Pancreas (tissue), 10 donors: ENCODE results near the gene LRRC46. TPM values are rescaled to one million over a fixed set of nuclear protein-coding genes. Genes with fewer than 3 reads are reported as not detected.

ENCODE experiments used
- ATAC-seq, 4 donors: fragments of 200-7000 bp; cut with Tn5 transposase; one replicate each; pipeline versions ENCODE4 v1.8.0 to v1.9.1; 2020; ENCODE audit warnings: mild to moderate bottlenecking in 4 of 4, moderate library complexity in 4 of 4
- DNase-seq, 6 donors: peaks; one replicate each; pipeline ENCODE4 v3.0.0-alpha.2; 2020
- FAIRE-seq: peaks from 2 replicates; lab custom pipeline; 2012; peaks lifted over from hg19 to GRCh38; lab: Jason Lieb, UNC
- H3K27ac ChIP-seq, 4 donors: fragments of 200-600 bp; sonication (generic); 1 replicate in 3 of 4; 2 replicates in 1 of 4; pipeline versions ENCODE4 v1.5.0 to v1.8.0; 2020
- H3K27me3 ChIP-seq, 4 donors: fragments of 200-600 bp; one replicate each; pipeline ENCODE4 v1.8.0; 2021
- H3K36me3 ChIP-seq, 3 donors: fragments of 200-600 bp; sonication (generic) in 1 of 3; one replicate each; pipeline versions ENCODE4 v1.5.0 to v1.8.0; 2020 to 2021
- H3K4me1 ChIP-seq, 3 donors: fragments of 200-600 bp; one replicate each; pipeline ENCODE4 v1.8.0; 2021
- H3K4me3 ChIP-seq, 4 donors: fragments of 200-600 bp; sonication (generic) in 2 of 4; one replicate each; pipeline versions ENCODE4 v1.5.0 to v1.8.0; 2020 to 2021
- H3K9me3 ChIP-seq, 4 donors: fragments of 200-600 bp; one replicate each; pipeline ENCODE4 v1.8.0; 2021
- WGBS, 2 donors: extraction: QIAGEN DNeasy Blood & Tissue Kit; methylation state at CpG; one replicate each; pipeline ENCODE4 v1.1.7; 2013; 5-methylcytosine and 5-hydroxymethylcytosine counted together
- intact Hi-C, 3 donors: fragments of 100-400 bp; cut with DNase I; formaldehyde crosslinking; loops; one replicate each; pipeline versions ENCODE4 v1.11.1 to v1.14.2; 2022
- polyA plus RNA-seq, 2 donors: library from polyadenylated mRNA; stranded (reverse); fragments of 200-250 nt; gene quantifications; one replicate each; pipeline ENCODE4 v1.2.3, GENCODE V29; 2013
- total RNA-seq, 6 donors: library from RNA; stranded (reverse); fragmentation: NEBNext Ultra II Directional in 4 of 6; extraction: Animal tissue kit (Norgen Biotek cat#: 25700) in 4 of 6; gene quantifications; one replicate each; pipeline versions ENCODE4 v1.2.1 to v1.2.4, GENCODE V29; 2021 to 2023
- TF ChIP-seq, protein P1 (sequence below), 4 donors: fragments of 200-600 bp; sonication (generic) in 3 of 4; IDR thresholded peaks; one replicate each; pipeline versions ENCODE4 v1.5.0 to v1.8.0; 2021; ENCODE audit warnings: antibody characterized with exemption in 4 of 4
- donor health status: healthy with polysubstance abuse.
- donor health status: DM: no; HTN: no; CAD: no; lungs with moderate emphysema.
- donor health status: DM: no; HTN: no; CAD: no.
- donor health status: control.
- donor health status: control.
- donor health status: Bipolar disorder and iron deficiency.
- donor health status: DM: yes; HTN: yes; CAD: no.
- donor health status: DM: no; HTN: no; CAD: no.
- donor health status: DM: no; HTN: no; CAD: no.
- donor health status: DM: yes; HTN: yes; CAD: no.

Gene LRRC46, protein sequence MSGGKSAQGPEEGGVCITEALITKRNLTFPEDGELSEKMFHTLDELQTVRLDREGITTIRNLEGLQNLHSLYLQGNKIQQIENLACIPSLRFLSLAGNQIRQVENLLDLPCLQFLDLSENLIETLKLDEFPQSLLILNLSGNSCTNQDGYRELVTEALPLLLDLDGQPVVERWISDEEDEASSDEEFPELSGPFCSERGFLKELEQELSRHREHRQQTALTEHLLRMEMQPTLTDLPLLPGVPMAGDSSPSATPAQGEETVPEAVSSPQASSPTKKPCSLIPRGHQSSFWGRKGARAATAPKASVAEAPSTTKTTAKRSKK
- under 1 TPM; 0.14 to 0.66 (median 0.38) TPM for total RNA-seq
- polyA plus RNA-seq, result 1 to 10 TPM in 1 of 2 donors, under 1 TPM in 1; 0.73 to 1.8 TPM

DNA sequence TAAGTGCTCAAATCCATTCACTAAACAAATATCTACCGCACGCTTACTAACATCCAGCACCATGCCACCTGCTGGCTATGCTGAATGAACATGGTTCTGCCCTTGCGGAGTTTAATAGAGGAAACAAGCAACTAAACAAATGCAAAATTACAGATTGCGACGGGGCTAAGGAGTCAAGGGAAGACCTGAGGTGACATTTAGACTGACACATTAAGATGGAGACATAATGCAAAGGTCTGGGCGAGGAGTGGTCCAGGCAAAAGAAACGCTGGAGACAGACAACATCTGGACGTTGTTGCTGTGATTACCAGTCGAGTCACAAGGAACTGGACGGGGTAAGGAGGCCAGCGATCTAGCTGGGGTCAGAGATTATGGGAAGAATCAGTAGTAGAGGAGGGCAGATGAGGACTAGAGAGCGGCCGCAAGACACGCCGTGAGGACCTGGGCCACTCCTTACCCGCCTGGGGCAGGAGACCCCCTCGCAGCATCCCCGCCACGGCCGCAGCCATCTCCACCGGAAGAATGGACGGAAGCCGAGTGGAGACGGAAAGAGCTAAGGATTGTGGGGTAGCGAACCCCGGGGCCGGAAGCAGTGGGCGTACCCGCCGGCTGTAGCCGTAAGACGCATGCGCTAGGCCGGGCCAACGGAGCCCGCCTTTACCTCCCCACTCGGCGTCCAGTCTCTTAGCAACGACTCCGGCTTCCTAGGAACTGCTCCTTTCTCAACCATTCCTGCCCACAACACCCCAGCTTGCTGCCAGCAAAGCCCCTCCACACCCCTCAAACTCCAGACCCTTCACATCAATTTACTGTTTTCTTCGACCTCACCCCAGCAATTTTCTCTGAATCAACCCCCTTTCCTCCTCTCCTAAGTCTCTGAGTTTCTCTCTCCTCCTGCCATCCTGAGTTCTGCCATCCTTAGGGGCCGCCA, at the start of gene LRRC46, which contains the start of gene MRPL10:
LRRC46 (plus strand) TSS at position 668 of the 931 bp plus-strand sequence. CDS start 320 bp downstream, outside the sequence.
MRPL10 (minus strand) TSS at position 539 of the 931 bp plus-strand sequence; CDS start at position 509, 30 bp downstream.
- DNase-seq, result peak; percentile 91 to 97 (median 94)
- peaks cover 0 to 14% (median 11%) of the 10 kb centered on the region in 3 donors for H3K36me3 ChIP-seq
- no peaks in the 10 kb centered on the region for H3K9me3 ChIP-seq
- TF ChIP-seq, protein P1, sequence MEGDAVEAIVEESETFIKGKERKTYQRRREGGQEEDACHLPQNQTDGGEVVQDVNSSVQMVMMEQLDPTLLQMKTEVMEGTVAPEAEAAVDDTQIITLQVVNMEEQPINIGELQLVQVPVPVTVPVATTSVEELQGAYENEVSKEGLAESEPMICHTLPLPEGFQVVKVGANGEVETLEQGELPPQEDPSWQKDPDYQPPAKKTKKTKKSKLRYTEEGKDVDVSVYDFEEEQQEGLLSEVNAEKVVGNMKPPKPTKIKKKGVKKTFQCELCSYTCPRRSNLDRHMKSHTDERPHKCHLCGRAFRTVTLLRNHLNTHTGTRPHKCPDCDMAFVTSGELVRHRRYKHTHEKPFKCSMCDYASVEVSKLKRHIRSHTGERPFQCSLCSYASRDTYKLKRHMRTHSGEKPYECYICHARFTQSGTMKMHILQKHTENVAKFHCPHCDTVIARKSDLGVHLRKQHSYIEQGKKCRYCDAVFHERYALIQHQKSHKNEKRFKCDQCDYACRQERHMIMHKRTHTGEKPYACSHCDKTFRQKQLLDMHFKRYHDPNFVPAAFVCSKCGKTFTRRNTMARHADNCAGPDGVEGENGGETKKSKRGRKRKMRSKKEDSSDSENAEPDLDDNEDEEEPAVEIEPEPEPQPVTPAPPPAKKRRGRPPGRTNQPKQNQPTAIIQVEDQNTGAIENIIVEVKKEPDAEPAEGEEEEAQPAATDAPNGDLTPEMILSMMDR (IDR thresholded peaks at IDR 0.05), result no peak
- H3K27ac ChIP-seq, result peak within 1 kb of the TSS; percentile 29 to 70 (median 53)
- intact Hi-C loops, result no loop called here
- peaks cover 0 to 11% (median 10%) of the 10 kb centered on the region in 3 donors for H3K4me1 ChIP-seq
- H3K4me3 ChIP-seq, result peak within 1 kb of the TSS; percentile 60 to 97 (median 76)
- no peaks in the 10 kb centered on the region for H3K27me3 ChIP-seq
- FAIRE-seq, result no peak
- 0% methylated on average over 37 to 42 of the region's 42 CpGs for WGBS, 2 donors
- ATAC-seq, result peak; percentile 97 to 99 (median 98)

DNA sequence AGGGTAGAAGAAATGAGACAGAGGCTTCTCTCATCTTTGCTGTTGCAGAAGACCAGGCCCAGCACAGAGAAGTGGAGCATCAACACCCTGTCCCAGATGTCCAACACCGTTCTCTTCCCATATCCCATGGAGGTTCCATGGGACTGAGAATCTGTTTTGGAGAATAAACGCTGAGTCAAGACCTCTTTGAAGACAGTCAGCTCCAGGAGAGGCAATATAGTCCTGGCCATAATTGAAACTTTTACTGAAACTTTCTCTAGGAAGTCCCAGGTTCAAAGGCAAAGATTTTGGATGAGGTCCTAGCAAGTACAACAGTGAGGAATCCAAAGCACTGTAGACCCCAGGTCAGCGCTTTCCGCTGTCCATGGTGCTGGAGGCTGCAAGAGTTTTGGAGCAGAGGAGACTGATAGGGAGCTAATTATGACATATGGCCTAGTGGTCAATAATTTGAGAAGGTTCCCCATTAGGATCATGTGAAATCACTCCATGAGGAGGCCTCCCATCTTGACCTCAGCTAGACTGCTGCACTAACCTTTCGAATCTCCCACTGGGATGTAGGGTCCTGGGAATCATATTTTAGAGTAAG, 45.8 kb upstream of the LRRC46 start:
- intact Hi-C loops, result no loop called here
- Histone ChIP-seq H3K27me3 (peaks cover 0 to 10% (median 0%) of the 10 kb centered on the region in 4 donors), H3K27ac (no peak overlapping the region), H3K4me1 (peaks cover 0 to 2% (median 0%) of the 10 kb centered on the region in 3 donors), H3K36me3 (no peaks in the 10 kb centered on the region), H3K4me3 (no peak overlapping the region), H3K9me3 (no peaks in the 10 kb centered on the region)
- 48 to 54% methylated on average over 5 of the region's 5 CpGs for WGBS, 2 donors
- TF ChIP-seq, protein P1 (IDR thresholded peaks at IDR 0.05), result no peak
- ATAC-seq (no peak), DNase-seq (no peak), FAIRE-seq (no peak)

DNA sequence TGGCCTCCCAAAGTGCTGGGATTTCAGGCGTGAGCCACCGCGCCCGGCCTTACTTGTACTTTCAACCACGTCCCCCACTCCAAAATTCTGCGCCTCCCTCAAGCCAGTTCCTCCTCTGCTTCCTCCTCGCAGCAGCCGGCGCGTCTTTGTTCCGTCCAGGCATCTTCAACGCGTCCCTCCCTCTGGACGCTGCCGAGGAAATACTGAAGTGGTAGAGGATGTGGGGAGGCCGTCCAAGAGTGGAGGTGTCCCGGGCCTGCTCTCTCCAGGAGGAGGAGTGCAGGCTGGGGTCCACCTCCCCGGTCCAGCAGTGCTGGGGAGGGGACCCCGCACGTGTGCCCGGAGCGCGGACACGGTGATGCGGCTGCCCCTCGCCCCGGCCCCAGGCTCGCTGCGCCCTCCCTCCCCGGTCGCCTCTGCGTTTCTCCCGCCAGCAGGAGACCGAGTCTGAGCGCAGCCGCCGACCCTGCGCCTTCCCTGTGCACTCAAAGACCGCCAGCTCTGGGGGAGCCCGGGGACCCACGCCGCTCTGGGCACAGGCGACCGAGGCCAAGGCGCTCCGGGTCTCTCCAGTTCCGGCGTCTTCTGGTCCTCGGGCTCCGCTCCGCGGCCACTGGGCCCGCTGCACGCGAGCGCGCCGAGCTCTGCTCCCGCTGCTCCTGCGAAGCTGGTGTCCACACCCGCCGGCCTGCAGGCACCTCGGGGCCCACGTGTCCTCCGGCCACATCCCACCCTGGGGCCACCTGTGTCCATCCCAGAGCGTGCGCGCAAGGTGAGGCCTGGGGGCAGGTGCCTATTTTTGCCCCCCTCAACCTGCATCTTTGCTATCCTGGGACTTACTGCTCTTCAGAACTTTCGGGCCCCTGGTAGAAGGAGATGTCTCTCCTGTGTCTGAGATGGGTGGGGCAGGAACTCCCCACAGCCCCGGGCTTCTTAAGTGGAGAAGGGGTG, 41.6 kb upstream of the LRRC46 start:
- ATAC-seq (peak; percentile 96 to 100 (median 100)), DNase-seq (peak in 4 of 6 donors; percentile 62 to 90 (median 77)), FAIRE-seq (no peak)
- H3K4me3 ChIP-seq, result peak overlapping the region; percentile 17 to 54 (median 32)
- H3K27ac ChIP-seq, result no peak overlapping the region
- H3K27me3 ChIP-seq, result peaks cover 0 to 14% (median 7%) of the 10 kb centered on the region in 4 donors
- WGBS, 2 donors, result 3% methylated on average over 69 to 70 of the region's 70 CpGs
- H3K4me1 ChIP-seq, result peaks cover 0 to 2% (median 0%) of the 10 kb centered on the region in 3 donors
- intact Hi-C loops, result no loop called here
- H3K36me3 ChIP-seq, result no peaks in the 10 kb centered on the region
- TF ChIP-seq, protein P1 (IDR thresholded peaks at IDR 0.05), result peak in 3 of 4 donors; percentile 34 to 51 (median 35)
- H3K9me3 ChIP-seq, result no peaks in the 10 kb centered on the region

DNA sequence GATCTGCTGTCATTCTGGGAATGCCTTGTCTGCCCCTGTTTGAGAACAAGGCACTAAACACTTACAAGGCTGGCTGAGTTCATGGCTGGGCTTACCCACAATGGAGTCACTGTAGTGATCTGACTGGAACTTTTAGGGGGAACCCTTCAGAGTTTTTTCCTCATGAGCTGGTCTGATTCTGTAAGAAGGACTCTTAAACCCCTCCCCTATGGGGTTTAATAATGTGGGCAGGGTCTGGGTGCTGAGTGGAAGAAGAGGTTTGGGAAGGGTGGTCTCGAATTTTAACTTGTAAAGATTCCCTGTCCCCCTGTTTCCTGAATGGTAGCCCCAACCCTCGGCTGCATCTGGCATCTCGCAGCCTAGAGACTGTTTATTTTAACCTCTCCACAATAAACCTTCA, 40.4 kb upstream of the LRRC46 start:
- no peak for DNase-seq
- H3K4me1 ChIP-seq, result peaks cover 0 to 2% (median 0%) of the 10 kb centered on the region in 3 donors
- 39 to 41% methylated on average over 3 of the region's 3 CpGs for WGBS, 2 donors
- no peak overlapping the region for H3K27ac ChIP-seq
- H3K9me3 ChIP-seq, result no peaks in the 10 kb centered on the region
- no peak overlapping the region for H3K4me3 ChIP-seq
- no peak for ATAC-seq
- no peaks in the 10 kb centered on the region for H3K36me3 ChIP-seq
- intact Hi-C loops, result no loop called here
- peaks cover 0 to 14% (median 7%) of the 10 kb centered on the region in 4 donors for H3K27me3 ChIP-seq
- FAIRE-seq, result no peak
- TF ChIP-seq, protein P1 (IDR thresholded peaks at IDR 0.05), result no peak
